Heart left ventricle (tissue), 13 donors: Measurements from ENCODE around the gene GTF3C1.

Experiments
- CTCF ChIP-seq, 12 donors: fragments of 200-600 bp; sonication (generic) in 4 of 12; IDR thresholded peaks; one replicate each; pipeline versions ENCODE4 v1.5.0 to v1.8.0; 2018 to 2022; ENCODE audit warnings: antibody characterized with exemption in 12 of 12, mild to moderate bottlenecking in 5 of 12
- POLR2A ChIP-seq, 2 donors: fragments of 450-650 bp; IDR thresholded peaks; one replicate each; pipeline ENCODE4 v1.6.1; 2017; ENCODE audit warnings: antibody characterized with exemption in 2 of 2, mild to moderate bottlenecking in 2 of 2, moderate library complexity in 2 of 2
- donor health status: ischemic (EF 13 %, LVEDD 7.1; RV severe dilation, severe dysfunction).
- donor health status: DM: no; HTN: yes; CAD: no.
- donor health status: DM: no; HTN: no; CAD: no.
- donor health status: ischemic (EF 25% LVEDD 6.9; RV normal size, moderate dysfunction).
- donor health status: ischemic (EF 25% LVEDD 5.7; RV mildly dilated, moderate dysfunction).
- donor health status: ischemic (EF 35%, LVEDD 5.7; RV mildly dilated, moderate dysfunction).
- donor health status: nonischemic (EF 11% LVEDD 7.7; RV severe dilation, severe dysfunction).
- donor health status: DM: yes; HTN: yes; CAD: no.
- donor health status: PGD.
- donor health status: ischemic (EF 29% LVEDD 5.4; RV normal size, mild dysfunction).
- donor health status: nonischemic (EF 23%, LVEDD 6.1; RV moderate dilation, normal function).

- TF ChIP-seq CTCF (IDR thresholded peaks at IDR 0.05) (no peak), POLR2A (IDR thresholded peaks at IDR 0.05) (no peak)
These were observed 37.0 kb upstream of the GTF3C1 start for GRCh38 chr16:27586711-27587110.
